HG03039 (cell line): Measurements from ENCODE around the gene STOML1.
"Not testable (repeated sequence)": the region's sequence is repeated elsewhere in the genome, so short reads cannot be mapped to it uniquely, and the experiment has no call there.

Experiments used
- ATAC-seq: cut with Tn5 transposase; IDR thresholded peaks from one replicate; pipeline ENCODE4 v1.9.1; 2021; ENCODE audit warnings: mild to moderate bottlenecking, moderate library complexity; ENCODE audit not compliant: unreplicated experiment

Gene STOML1

GRCh38 chr15:73987681-73988444 lies 4.2 kb downstream of the STOML1 start:
- ATAC-seq, result no peak

GRCh38 chr15:73987250-73987649 lies 4.8 kb downstream of the STOML1 start:
- no peak for ATAC-seq

GRCh38 chr15:73986776-73987056 lies 5.4 kb downstream of the STOML1 start:
- no peak for ATAC-seq

GRCh38 chr15:73986055-73986775 lies 5.9 kb downstream of the STOML1 start:
- ATAC-seq, result no peak

- no peak for ATAC-seq
Observed at GRCh38 chr15:73985101-73985873, 6.8 kb downstream of the STOML1 start.

GRCh38 chr15:73984208-73984979 lies 7.7 kb downstream of the STOML1 start:
- ATAC-seq, result no peak

- no peak for ATAC-seq
Observed at GRCh38 chr15:73983773-73984172, 8.3 kb downstream of the STOML1 start.

- no peak for ATAC-seq
Observed at GRCh38 chr15:73983211-73983727, 8.8 kb downstream of the STOML1 start.

- ATAC-seq, result no peak
Observed at GRCh38 chr15:73982222-73982962, 9.7 kb downstream of the STOML1 start.

GRCh38 chr15:73981761-73982221 lies 10.3 kb downstream of the STOML1 start:
- ATAC-seq, result no peak

GRCh38 chr15:73979636-73980035 lies 12.5 kb downstream of the STOML1 start:
- no peak for ATAC-seq

GRCh38 chr15:73978896-73979295 lies 13.2 kb downstream of the STOML1 start:
- no peak for ATAC-seq

GRCh38 chr15:73975440-73976125 lies 16.5 kb downstream of the STOML1 start:
- ATAC-seq, result not testable (repeated sequence)

GRCh38 chr15:73973683-73974200 lies 18.4 kb downstream of the STOML1 start:
- ATAC-seq, result not testable (repeated sequence)

GRCh38 chr15:73972984-73973682 lies 19.0 kb downstream of the STOML1 start:
- ATAC-seq, result no peak

GRCh38 chr15:73969151-73969759 lies 22.8 kb downstream of the STOML1 start:
- ATAC-seq, result no peak

- no peak for ATAC-seq
Observed at GRCh38 chr15:73968461-73968860, 23.6 kb downstream of the STOML1 start.

- no peak for ATAC-seq
Observed at GRCh38 chr15:73965758-73966113, 26.4 kb downstream of the STOML1 start.
